IMR-90 (cell line): ENCODE results near the gene TIE1.

ENCODE experiments used
- CEBPB ChIP-seq: IDR thresholded peaks from 2 replicates; pipeline ENCODE4 v1.6.1; 2012; ENCODE audit warnings: low read depth, low read length, improper control_type of control experiment
- MAZ ChIP-seq: IDR thresholded peaks from 2 replicates; pipeline ENCODE4 v1.6.1; 2012; ENCODE audit warnings: low read depth, mild to moderate bottlenecking, low read length, improper control_type of control experiment, moderate library complexity, borderline replicate concordance
- MXI1 ChIP-seq: IDR thresholded peaks from 2 replicates; pipeline ENCODE4 v1.6.1; 2012; ENCODE audit warnings: low read depth, mild to moderate bottlenecking, low read length, moderate library complexity, borderline replicate concordance
- NFE2L2 ChIP-seq: fragments of 150-350 bp; IDR thresholded peaks from 2 replicates; pipeline ENCODE4 v1.6.1; 2016; ENCODE audit warnings: low read depth, mild to moderate bottlenecking, low read length
- POLR2A ChIP-seq: IDR thresholded peaks from 2 replicates; pipeline ENCODE4 v1.6.1; 2012; ENCODE audit warnings: mild to moderate bottlenecking, low read depth, low read length
- RAD21 ChIP-seq: IDR thresholded peaks from 2 replicates; pipeline ENCODE4 v1.6.1; 2012; ENCODE audit warnings: low read length, improper control_type of control experiment
- RFX5 ChIP-seq: IDR thresholded peaks from 2 replicates; pipeline ENCODE4 v1.8.0; 2012; ENCODE audit warnings: low read depth, mild to moderate bottlenecking, low read length, moderate library complexity
- SMC3 ChIP-seq: fragments of 150-350 bp; IDR thresholded peaks from 2 replicates; pipeline ENCODE4 v1.6.1; 2016; ENCODE audit warnings: low read depth, mild to moderate bottlenecking, antibody characterized with exemption, low read length, moderate library complexity
- TF ChIP-seq, protein P1 (sequence below): conservative IDR thresholded peaks from 2 replicates; pipeline ENCODE4 v1.5.1; 2012; ENCODE audit warnings: mild to moderate bottlenecking, low read depth, low read length, improper control_type of control experiment
- TF ChIP-seq, protein P2 (sequence below): fragments of 150-350 bp; IDR thresholded peaks from 2 replicates; pipeline ENCODE4 v1.6.1; 2017; ENCODE audit warnings: mild to moderate bottlenecking, antibody characterized with exemption, low read length, low read depth

DNA sequence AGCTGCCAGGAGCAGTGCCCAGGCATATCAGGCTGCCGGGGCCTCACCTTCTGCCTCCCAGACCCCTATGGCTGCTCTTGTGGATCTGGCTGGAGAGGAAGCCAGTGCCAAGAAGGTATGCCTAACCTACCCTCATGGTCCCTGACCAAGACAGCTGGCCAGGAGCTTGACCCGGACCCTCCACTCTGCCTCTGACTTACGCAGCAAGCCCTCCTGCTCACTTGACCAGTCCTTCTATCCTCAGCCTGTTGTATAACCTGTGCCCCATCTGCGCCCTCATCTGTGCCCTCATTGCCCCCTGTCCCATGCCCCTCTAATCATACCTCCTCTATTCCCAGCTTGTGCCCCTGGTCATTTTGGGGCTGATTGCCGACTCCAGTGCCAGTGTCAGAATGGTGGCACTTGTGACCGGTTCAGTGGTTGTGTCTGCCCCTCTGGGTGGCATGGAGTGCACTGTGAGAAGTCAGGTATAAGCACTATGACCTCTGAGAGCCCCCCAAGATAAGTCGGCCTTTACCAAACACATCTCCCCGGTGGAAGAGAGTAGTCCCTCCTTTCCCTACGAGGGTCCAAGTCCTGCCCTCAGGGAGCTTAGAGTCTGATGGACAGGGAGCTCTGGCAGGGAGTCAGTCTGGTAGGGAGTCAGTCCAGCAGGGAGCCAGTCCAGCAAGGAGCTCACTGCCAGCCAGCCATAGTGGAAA, 6.8 kb downstream of the TIE1 start:
- TF ChIP-seq POLR2A = no peak
- TF ChIP-seq, protein P1, sequence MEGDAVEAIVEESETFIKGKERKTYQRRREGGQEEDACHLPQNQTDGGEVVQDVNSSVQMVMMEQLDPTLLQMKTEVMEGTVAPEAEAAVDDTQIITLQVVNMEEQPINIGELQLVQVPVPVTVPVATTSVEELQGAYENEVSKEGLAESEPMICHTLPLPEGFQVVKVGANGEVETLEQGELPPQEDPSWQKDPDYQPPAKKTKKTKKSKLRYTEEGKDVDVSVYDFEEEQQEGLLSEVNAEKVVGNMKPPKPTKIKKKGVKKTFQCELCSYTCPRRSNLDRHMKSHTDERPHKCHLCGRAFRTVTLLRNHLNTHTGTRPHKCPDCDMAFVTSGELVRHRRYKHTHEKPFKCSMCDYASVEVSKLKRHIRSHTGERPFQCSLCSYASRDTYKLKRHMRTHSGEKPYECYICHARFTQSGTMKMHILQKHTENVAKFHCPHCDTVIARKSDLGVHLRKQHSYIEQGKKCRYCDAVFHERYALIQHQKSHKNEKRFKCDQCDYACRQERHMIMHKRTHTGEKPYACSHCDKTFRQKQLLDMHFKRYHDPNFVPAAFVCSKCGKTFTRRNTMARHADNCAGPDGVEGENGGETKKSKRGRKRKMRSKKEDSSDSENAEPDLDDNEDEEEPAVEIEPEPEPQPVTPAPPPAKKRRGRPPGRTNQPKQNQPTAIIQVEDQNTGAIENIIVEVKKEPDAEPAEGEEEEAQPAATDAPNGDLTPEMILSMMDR = no peak
- no peak for TF ChIP-seq SMC3
- TF ChIP-seq RFX5 = no peak
- no peak for TF ChIP-seq MXI1
- no peak for TF ChIP-seq RAD21
- no peak for TF ChIP-seq NFE2L2
- TF ChIP-seq, protein P2, sequence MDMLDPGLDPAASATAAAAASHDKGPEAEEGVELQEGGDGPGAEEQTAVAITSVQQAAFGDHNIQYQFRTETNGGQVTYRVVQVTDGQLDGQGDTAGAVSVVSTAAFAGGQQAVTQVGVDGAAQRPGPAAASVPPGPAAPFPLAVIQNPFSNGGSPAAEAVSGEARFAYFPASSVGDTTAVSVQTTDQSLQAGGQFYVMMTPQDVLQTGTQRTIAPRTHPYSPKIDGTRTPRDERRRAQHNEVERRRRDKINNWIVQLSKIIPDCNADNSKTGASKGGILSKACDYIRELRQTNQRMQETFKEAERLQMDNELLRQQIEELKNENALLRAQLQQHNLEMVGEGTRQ = no peak
- TF ChIP-seq CEBPB = no peak
- TF ChIP-seq MAZ = no peak
